NCI-H446 (cell line): ENCODE data around the gene SARS2.
"Not testable (repeated sequence)": the region's sequence is repeated elsewhere in the genome, so short reads cannot be mapped to it uniquely, and the experiment has no call there.

Experiments
- DNase-seq, 2 experiments: peaks; one replicate each; lab custom pipeline; 2025; lab: John Stamatoyannopoulos, UW

Gene SARS2, protein sequence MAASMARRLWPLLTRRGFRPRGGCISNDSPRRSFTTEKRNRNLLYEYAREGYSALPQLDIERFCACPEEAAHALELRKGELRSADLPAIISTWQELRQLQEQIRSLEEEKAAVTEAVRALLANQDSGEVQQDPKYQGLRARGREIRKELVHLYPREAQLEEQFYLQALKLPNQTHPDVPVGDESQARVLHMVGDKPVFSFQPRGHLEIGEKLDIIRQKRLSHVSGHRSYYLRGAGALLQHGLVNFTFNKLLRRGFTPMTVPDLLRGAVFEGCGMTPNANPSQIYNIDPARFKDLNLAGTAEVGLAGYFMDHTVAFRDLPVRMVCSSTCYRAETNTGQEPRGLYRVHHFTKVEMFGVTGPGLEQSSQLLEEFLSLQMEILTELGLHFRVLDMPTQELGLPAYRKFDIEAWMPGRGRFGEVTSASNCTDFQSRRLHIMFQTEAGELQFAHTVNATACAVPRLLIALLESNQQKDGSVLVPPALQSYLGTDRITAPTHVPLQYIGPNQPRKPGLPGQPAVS

DNA sequence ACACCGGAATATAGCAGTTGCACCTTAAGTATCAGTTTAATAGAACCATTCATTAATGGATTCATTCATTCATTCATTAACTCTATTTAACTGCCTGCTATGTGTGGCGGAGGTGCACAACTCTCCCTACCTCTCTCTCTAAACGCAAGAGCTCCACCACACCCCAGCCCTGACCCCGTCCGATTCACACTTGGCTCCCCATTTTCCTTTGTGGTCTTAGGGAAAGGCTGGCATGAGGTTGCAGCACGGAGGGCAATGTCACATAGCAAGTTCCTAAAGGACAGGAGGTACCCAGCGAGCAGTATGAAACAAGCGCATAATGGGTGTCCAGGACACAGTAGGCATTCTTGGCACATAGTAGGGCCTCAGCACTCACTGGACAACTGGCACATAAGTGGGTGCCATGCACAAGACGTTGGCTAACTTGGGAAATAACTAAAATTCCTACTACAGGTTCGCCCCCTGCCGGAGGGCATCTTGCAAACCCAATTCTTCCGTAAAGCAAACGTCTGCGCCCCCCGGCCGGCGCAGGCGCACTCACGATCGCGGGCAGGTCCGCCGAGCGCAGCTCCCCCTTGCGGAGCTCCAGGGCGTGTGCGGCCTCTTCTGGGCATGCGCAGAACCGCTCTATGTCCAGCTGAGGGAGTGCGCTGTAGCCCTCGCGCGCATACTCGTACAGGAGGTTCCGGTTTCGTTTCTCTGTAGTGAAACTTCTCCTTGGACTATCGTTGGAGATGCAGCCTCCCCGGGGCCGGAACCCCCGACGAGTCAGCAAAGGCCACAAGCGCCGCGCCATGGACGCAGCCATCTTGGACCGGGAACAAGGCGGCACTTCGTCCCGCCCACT lies at the start of gene SARS2:
Gene SARS2 (minus strand): TSS at position 835 of the 847 bp plus-strand sequence. CDS start 27 bp downstream, at position 808.
- peak; percentile 95 to 98 for DNase-seq

DNA sequence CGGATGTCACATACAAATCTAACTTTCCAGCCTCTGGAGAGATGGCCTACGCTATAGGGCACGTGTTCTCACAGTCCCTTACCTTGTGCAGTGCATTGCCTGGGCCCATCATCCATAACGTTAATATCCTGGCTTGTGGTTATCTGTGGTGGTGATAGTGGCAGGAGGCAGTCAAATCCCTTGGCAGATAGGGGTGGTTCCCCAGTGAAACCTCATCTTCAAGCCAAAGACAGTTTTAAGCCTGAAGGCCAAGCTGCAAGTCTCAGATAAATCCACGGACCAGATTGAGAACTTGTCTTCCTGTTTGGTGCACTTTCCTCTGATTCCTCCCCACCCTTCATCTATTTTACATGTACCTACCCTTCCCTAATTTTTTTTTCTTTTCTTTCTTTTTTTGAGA lies 49.2 kb upstream of the SARS2 start:
- DNase-seq, result no peak

DNA sequence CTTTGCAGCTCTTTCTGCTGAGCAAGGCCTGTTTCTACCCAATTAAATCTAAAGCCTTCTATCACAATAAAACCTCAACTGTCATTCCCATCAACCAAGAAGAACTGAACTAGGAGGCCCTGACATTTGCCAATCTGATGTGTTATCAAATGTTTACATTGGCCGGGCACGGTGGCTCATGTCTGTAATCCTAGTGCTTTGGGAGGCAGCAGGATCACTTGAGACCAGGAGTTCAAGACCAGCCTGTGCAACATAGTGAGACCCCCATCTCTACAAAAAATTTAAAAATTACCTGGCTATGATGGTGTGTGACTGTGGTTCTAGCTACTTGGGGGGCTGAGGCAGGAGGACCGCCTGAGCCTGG lies 47.7 kb upstream of the SARS2 start:
- no peak for DNase-seq

DNA sequence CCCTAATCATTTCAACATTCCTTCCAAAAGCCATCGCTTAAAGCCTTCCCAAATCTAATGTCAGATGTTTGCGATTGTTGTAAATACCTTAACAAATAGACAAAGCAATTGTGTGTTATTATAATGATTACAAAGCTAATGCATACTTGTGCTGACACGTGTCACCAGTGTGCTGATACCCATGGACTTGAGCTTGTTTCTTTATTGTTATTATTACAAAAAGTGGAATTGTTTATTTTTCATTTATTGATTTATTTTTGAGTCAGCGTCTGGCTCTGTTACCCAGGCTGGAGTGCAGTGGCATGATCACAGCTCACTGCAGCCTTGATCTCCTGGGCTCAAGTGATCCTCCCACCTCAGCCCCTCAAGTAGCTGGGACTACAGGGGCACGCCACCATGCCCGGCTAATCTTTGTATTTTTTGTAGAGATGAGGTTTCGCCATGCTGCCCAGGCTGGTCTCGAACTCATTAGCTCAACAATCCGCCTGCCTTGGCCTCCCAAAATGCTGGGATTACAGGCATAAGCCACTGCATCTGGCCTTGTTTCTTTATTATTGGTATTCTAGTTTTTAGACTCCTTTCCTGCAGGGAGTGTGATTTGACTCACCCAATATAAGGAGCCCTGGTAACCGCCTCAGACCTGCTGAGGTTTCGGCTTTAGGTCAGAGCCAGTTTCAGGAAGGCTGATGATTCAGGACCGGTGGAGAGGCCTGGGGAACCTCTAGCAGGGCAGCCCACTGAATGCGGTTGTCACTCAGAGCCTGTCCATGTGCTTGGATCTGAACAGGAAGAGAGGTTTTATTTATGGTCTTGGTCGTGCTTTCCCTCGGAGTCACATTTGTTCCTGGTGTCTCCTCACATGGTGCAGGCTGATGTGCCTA lies 47.1 kb upstream of the SARS2 start:
- DNase-seq, result no peak

DNA sequence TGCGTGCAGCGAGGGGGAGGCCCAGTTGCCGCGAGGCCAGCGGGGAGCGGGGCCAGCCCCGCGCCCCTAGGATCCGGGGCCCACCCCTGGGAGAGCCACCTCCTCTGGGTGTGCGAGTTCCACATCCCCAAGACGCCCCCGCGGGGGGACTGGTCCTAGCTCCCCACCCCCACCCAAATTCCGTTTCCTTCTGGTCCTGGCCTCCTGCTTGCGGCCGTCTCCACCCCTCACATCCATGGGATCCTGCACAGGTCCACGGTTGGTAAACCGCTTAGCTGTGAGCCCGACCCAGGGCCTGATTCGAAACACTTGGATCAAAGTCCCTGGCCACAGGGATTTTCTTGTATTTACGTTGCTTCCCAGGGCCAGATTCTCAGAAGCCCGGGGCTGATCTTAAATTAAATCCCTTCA lies 45.3 kb upstream of the SARS2 start:
- DNase-seq, result no peak

DNA sequence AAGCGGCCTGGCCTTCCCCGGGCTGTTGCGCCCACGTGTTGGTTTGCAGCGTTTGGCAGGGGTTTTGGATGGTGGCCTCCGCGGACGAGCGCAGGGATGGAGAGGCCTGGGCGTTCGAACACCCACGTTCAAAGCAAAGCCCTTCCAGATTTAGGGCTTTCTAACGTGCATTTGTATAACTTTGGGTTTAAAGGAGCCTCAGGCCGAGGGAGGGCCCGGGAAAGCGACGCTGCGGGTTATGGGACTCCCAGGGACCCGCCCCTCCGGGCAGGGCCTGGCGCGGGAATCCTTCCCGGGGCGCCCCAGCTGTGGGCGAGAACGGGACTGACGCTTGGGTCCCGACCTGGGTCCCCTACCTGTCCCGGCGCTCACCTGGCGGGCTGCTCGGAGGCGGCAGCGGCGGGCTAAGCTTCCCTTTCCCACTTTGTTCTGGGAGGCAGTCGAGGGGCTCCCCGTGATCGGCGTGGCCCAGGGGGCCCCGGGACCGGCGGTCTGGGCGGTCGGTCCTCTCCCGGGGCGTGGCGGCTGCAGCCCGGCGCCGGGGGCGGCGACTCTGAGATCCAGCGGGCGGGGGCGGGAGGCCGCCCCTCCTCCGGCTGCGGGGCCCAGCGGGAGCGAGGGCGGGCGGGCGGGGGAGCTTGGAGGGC lies 44.8 kb upstream of the SARS2 start, which contains the start of gene FBXO17:
Gene FBXO17 (minus strand): TSS at position 529 of the 647 bp plus-strand sequence. CDS start 25,423 bp downstream, outside the sequence.
- no peak for DNase-seq

DNA sequence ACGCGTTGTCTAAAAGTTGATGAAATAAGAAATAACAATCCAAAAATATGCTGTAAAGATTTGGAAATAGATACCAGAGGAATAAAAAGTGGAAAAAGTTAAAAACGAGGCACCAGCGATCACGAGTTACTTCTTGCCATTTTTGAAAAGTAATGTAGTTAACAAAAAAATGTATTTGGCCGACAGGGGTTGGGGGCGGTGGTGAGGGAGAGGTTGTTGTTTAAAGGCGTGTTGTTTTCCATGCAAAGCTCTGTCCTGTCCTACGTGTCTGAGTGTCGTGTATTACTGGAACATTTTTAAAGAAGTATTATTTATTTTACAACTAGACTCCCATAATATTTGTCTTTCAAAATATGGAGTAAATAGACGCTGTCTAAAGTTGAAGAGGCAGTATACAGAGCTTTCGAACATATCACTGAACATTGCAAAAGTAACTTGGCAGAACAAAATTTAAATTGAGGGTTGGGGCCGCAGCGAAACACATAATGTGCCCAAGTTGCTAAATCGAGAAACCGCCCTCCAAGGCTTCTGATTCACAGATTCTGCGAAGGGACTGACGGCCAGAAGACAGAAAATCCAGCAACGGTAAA lies 44.2 kb upstream of the SARS2 start:
- DNase-seq, result no peak

DNA sequence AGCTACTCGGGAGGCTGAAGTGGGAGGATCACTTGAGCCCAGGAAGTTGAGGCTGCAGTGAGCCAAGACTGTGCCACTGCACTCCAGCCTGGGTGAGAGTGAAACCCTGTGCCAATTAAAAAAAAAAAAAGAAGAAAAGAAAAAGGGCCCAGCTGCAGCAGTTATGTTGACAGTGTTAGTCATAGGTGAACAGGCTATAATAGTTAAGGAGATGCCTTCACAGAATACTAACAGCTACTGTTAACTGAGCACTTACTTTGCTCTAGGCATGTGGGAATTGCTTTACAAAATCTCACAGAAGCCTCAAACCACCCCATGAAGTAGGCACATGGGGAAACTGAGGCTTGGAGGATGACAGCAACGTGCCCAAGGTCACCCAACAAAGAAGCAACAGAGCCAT lies 41.1 kb upstream of the SARS2 start:
- DNase-seq, result no peak

DNA sequence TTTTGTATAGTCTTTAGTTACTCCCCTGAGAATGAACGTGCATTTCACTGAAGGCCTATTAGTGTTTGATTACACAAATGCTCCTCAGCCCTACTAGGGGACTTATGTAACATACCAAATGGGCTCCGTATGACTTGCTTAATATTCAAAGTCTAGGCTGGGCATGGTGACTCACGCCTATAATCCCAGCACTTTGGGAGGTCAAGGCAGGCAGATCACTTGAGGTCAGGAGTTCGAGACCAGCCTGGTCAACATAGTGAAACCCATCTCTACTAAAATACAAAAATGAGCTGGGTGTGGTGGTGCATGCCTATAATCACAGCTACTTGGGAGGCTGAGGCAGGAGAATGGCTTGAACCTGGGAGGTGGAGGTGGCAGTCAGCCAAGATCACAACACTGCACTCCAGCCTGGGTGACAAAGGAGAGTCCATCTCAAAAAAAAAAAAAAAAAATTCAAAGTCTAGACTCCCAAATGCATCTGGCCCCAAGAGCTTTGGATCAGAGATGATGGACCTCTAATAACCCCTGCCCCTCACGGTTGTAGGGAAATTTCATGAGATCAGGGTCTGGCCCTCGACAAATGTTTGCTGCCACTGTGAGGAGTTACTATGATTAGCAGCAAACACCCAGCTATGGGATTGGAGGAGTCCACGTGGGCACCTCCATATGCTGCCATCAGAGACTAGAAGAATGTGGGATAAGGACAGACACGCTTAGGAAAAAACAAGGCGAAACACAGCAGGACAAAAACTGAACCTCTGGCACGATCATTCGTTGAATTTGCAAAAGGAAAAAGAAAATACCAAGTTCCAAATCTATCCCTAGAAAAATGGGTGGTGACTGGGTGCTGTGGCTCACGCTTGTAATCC lies 40.3 kb upstream of the SARS2 start:
- no peak for DNase-seq

DNA sequence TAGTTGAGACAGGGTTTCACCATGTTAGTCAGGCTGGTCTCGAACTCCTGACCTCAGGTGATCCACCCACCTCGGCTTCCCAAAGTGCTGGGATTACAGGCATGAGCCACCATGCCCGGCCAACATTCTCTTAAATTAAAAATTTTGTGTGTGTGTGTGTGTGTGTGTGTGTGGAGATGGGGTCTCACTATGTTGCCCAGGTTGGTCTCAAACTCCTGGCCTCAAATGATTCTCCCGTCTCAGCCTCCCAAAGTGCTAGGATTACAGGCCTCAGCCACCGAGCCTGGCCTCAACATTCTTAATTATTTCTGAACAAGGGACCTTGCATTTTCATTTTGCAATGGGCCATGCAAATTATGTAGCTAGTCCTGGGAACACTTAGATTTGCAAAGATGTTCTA lies 35.6 kb upstream of the SARS2 start:
- not testable (repeated sequence) for DNase-seq

DNA sequence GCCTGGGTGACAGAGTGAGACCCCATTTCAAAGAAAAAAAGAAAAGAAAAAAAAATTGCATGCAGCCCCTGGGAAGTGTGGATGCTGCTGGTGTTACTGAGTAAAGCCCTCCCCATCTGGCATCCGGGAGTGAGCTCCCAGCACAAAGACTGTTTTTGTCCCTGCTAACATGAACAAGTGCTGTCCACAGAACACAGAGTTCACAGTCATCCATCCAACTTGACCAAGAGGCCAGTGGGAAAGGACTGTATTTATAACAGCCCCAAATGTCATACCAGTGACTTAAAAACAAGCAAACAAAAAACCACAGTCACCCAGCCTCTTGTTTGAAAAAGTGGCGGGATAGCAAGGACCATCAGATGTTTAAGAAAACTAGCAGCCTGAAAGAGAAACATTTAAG lies 34.2 kb upstream of the SARS2 start:
- no peak for DNase-seq

DNA sequence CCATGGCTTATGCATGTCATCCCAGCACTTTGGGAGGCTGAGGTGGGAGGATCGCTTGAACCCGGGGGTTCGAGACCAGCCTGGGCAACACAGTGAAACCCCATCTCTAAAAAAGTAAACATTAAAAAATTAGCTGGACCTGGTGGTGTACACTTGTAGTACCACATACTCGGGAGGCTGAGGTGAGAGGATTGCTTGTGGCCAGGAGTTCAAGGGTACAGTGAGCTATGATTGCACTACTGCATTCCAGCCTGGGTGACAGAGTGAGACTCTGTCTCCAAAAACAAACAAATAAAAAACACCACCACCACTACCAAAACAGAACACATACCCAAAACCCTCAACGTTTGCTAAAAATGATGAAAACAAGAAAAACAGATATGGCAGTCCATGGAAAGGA lies 29.1 kb upstream of the SARS2 start:
- DNase-seq, result no peak

DNA sequence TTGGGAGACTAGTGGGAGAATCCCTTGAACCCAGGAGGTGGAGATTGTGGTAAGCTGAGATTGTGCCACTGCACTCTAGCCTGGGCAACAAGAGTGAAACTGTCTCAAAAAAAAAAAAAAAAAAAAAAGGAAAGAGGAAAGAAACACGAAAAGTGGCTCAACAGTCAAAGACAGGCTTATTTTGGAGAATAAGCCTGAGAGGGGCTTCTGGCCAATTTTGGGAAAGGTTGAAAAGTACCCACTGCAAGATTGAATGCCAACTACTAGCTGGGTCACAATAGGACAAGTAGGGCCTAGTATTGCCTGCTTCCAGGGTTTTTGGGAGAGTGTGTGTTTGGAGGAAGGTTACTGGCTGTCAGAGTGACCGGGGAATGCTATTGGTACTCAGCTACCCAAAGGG lies 27.7 kb upstream of the SARS2 start:
- no peak for DNase-seq

DNA sequence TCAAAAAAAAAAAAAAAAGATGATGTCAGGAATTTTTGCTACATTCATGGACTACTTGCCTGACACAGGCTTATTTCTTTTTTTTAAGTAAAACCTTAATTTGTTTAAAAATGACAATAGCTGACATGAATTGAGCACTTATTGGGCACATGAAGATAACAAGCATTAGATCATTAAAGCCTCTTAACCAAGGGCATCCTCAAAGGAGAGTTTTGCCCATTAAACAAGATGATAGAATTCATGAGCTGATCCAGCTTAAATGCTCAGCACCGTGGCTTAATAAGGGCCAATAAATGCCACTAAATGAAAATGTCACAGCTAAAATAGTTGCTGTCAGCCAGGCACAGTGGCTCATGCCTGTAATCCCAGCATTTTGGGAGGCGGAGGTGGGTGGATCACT lies 25.7 kb upstream of the SARS2 start:
- DNase-seq, result no peak

DNA sequence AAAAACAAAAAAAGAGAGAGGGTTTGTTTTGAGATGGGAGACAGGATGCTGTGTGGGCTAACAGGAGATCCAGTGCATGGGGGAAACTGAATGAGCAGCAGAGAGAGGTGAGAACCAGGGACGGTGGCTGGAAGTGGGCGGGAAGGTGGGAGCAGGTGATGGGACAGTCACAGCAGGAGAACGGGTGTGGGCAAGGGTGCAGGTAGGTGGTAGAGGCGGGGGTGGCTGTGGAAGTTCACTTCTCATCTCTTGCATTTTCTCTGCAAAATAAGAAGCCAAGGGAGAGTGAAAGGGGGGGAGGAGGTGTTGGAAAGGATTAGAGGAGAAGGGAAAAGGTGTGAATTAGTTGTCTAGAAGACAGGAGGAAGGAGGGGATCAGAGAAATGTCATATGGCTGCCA lies 23.1 kb upstream of the SARS2 start:
- DNase-seq, result no peak

DNA sequence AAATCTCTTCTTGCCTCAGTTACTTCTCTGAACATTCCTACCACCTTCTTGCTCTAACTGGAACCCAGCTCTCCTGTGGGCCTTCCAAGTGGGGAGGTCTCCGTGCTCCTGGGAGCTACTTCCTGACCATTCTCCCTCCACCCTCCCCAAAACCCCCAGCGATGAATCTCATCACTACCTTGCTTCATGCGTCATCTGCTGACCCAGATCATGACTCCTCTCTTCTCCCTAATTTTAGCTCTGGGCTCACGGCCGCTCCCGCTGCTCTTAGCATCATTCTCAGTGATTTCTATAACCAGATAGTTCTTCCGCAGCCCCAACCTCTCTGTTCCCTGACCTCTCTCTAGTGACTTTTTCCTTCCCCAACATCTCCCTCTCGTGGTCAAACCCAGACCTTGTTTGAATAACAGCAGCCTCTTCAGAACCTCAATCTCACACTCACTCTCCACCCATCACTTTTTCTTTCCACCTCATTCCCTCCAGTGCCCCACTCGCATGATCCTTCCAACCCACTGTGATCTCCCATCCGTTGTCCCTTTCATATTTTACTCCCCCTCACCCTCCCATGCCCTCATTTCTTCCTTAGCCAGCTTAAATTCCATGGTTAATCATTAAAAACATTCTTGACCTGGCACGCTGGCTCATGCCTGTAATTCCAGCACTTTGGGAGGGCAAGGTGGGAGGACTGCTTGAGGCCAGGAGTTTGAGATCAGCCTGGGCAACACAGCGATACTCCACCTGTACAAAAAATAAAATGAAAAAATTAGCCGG lies 22.0 kb upstream of the SARS2 start:
- DNase-seq, result peak; percentile 23 to 59

DNA sequence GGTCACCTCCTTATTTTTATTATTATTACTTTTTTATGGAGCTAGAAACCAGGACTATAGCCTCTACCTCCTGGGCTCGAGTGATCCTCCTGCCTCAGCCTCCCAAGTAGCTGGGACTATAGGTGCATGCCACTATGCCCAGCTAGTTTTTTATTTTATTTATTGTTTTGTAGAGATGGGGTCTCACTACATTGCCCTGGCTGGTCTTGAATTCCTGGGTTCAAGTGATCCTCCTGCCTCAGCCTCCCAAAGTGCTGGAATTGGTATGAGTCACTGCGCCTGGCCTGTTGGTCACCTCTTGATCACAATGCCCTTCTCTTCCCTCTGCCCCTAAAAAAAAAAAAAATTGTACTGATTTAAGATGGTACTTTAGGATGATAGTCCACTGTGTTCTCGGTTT lies 20.6 kb upstream of the SARS2 start:
- DNase-seq, result no peak

DNA sequence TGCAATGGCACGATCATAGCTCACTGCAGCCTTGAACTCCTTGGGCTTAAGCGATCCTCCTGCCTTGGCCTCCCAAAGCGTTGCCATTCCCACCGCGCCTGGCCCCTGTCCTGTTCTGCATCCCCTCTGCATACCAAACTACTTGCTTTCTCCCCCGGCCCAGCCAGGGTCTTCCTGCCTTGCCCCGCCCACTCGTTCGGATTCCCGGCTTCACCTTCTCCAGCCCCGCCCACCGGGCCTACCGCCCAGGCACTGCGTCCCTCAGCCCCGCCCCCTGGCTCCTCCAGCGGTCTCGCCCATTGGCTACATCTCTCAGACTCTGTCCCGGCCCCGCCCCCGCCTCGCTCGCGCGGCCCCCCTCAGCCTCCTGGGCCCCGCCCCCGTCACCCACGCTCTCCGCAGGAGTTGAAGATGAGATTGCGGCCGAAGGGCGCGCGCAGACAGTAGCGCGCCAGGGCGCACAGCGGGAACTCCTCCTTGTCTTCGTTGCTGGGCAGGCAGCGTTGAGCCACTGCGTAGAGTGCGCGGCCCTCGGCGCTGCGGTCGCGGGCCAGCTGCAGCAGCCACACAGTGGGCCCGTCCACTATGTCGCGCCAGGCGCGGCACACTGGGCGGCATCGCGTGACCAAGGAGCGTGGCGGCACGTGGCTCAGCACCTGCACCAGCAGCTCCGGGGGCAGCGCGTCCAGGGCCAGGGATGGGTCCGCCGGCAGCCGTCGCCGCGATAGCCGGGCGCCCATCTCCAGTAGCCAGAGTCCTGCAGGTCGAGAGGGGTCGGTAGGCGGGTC lies 19.2 kb upstream of the SARS2 start:
- DNase-seq, result peak in 1 of 2 experiments; percentile 36
